NCI-H146 (cell line): ENCODE data around the gene JUN.

Experiments
- DNase-seq: peaks from one replicate; lab custom pipeline; 2025; lab: John Stamatoyannopoulos, UW

JUN gene

DNA sequence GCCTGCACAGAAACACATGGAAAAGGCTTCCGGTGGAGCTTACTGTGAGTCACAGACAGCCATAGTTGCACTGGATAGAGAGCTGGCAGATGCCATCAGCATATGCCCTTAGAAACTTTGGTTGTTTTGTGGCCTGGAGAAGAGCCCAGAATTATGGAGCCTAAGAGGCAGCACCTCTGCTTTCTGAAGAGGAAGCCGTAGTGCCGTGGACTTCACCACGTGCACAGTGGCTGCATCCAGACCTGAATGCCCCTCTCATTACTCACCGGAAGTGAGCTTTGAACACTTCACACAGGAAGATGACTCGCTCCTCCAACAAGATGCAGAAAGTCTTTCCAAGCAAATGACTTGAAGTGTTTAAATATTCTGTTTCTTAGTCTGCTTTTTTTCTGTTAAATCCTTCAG is 28.4 kb downstream of the JUN start:
- no peak for DNase-seq

DNA sequence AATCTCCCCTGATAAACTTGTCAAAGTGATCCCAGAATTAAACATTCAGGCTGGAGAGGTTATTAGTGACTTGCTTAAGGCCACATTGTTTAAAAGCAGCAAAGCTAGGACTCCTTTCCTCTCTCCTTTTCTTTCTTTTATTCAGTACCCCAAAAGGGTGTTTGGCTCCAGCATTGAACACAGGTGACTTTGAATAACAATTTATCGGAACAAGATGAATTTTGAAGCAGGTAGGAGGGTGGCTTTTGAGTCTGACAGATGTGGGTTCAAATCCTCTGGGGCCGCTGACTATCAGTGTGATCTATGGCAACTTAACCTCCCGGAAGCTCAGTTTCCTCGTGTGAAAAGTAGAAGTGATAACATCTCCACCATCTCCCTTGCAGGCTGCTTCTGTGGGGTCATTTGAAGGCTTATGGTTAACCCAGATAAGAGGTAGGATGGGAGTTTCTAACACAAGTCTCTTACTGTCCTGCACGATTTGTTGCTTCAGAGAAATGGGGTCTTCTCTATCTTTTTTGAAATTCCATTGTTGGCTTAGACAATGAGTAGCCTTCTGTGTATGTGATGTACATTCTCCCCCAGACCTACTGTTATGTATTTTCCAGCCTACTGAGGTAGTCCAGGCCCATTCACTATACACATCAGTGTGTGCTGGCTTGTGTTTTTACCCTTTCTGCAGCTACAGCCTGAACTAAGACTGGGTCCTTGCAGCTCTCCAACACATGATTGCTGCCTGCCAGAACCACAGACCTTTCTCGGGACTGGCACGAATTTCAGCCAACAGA is 29.0 kb downstream of the JUN start:
- no peak for DNase-seq

DNA sequence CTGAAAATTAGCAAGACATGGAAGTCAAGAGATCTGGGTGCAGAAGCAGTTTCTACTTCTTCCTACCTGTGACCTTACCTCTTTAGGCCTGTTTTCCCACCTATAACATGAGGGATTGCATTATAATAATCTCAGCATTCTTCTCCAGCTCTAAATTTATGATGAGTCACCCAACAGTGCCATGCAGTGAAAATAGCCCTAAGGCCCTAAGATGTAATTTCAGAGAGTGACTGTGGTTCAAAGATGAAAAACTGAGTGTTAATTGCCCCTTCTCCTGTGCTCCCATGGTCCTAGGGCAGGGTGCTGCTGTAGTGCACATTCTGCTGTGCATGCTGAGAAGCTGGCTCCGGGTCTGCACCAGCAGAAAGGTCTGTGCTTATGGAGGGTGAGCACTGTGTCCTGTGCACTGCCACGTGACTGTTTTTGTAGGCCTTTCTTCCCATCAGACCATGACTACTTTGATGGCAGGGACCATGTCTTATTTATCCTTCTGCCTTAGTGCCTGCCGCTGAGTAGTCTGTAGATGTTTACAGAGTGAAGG is 29.7 kb downstream of the JUN start:
- no peak for DNase-seq

DNA sequence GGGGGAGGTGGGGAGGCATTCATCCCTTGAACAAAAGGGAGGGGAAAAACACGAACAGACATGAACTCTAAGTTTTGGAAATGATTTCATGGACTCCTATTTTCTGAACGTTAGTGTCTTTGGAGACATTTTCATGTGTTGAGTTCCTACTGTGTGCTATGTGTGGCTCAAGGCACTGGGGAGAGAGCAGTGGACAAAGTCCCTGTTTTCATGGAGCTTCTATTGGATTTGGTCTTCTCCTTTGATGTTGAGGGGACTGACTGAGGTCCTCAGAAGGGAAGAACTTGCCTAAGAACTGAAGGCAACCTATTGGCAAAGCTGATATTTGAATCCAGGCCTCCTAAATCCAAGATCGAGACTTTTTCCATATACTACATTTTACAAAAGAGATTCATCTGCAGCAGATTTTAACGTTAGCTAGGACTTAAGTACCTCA is 30.4 kb downstream of the JUN start:
- DNase-seq = no peak

DNA sequence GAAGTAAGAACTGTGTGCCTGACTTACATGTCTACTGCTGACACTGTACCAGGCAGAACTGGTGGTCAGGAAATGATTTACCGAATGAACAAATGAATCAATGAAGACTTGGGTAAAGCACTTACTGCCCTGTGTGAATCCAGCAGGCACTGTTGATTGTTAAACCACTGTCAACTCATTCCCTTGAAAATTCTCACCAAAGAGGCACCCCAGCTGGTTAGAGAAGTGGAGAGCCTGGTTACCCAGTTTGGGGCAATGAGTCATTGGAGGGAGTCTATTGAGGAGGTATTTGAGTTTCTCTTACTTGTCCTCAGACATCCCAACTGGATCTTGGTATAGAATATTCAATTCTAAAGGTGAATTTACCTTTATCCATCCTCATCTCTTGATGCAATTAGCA is 34.2 kb downstream of the JUN start:
- no peak for DNase-seq

DNA sequence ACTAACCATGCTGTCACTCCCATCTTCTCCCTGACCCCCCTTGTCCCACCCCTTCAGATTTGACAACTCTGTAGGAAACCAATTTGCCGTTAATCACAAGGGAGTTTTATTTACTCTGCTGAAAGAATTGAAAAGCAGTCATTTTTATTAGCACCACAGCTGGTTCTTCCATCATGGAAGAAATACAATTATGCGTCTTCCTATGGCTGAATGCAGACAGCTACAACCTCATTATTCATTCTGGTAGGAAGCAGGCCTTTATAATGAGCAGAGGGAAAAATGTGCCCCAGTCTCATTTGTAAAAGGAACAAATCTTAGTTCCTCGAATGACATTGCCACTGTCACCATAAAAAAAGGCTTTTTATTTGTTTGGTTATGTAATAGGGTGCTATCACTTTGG is 35.2 kb downstream of the JUN start:
- DNase-seq = peak; percentile 87

DNA sequence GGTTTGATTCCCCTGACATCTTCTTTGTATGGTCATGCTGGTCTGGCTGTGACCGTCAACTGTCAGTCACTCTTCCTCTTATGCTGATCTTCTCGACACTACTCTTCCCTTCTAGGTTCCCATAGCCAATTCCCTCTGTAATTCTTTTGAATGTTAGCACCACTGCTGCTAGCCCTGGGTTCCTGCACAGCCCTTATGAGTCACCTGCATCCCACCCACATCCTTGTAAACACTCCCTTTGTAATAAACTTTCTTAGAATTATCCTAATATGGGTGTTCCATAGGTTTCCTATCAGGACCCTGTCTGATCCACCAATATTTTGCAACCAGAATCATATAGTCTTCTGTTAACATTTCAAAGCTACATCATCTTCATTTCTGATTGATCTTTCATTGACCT is 37.1 kb downstream of the JUN start:
- no peak for DNase-seq

DNA sequence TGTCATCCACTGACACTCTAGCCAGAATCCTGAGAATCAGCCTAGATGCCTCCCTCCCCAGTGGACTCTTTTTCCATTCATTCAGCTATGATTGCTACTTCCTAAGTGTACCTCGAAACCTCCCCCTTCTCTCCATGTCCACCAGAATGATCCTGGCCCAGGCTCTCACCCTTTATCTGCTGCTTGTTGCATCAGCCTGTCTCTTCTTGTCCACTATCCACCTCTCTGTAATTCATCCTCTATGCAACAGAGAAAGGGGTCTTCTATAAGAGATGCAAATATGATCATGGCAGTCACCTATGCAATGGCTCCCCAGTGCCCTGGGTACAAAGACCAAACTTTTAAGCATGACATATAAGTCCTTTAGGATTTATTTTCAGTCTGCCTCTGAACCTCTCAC is 37.7 kb downstream of the JUN start:
- DNase-seq = no peak

DNA sequence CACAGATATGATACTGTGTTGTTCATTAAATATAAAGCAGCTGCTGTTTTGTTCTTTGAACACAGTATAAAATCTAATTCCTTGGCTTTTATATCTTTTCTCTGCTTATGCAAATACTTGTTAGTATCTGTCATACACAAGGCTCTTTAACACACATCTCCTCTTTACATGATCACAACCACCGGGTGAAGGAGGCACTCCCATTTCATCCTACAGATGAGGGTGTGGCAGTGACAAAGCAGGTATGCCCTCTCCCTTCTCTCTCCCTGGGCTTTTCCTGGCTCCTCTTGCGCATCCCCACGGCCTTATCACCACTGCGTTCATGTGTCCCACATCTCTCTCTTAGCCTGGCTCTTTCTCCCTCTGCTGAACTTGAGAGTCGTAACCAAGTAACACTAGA is 38.2 kb downstream of the JUN start:
- DNase-seq = no peak

DNA sequence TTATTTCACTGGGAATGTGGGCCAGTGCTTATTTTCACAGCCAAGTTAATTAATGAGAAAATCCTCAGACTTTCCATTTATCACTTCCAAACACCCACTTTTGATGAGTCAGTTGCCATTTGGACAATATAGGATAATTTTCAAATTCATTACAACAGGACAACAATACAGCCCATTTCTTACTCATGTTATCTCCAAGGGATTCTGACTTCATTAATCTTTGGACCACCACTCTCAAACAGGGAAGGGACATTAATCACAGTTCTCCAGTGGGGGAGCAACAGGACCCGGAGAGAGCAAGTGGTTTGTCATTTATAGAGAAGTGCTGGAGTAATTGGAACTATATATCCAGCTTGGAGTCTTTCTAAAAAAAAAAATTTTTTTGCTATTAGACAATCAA is 38.7 kb downstream of the JUN start:
- DNase-seq = no peak

DNA sequence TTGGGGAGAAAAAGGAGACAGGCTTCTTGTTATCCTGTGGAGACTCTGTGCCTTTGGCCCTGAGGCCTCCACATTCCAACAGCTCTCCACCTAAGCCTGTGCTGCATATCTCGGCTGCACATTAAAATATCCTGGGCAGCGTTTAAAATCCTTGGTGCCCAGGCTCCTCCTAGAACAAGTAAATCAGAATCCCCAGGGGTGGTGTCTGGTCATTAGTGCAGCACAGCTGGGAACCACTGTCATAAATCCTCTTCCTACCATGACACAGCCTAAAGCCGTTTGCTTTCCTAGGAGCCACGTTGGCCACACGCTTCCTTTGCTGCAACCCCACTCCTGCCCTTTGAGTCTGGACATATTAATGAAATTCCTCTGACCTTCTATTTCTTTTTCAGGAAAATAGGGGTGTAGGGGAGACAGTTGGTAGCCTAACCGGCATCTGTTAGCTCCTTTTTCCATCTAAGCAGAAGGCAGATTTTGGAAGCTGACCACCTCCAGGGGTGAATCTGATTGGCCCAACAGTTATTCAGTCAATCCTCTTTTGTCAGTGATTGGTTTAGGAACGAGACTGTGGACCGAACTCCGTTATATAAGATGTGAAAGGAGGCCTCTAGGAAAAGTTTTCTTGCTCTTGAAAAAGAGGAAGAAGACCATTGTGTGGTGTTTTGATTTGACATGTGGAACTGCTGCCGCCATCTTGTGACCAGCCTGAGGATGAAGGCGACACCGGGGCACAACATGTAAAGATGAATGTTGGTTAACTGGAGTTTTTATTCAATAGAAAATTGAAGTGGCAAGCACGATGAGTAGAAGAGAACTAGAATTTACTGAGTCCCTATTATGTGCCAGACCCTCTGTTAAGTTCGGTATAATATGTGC is 41.9 kb downstream of the JUN start:
- DNase-seq = peak; percentile 42

DNA sequence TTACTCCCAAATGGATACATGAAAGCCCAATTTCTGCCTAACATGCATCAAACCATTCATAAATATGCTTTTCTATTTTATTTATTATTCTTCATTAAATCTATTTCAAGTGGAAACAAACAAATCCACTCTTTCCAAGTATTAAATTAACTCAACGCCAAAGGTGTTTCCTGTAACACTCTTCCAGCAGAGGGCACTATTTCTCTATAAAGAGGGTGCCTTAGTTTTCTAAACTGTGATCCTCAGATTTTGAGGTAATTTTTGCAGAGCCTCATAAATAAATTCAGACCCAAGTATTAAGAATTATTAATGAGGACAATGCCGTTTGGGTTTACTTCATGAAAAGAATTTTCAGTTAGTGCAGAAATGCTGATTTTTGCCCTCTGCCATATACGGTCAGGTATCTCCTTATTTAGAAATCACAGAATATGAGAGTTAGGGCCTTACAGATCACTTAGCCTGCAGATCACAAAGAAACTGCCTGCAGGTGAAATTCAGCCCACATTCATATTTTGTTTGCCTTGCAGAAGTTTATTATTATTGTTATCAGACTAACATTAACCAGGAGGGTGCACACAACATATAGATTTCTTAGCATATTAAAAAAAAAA is 43.9 kb downstream of the JUN start:
- DNase-seq = peak; percentile 65

DNA sequence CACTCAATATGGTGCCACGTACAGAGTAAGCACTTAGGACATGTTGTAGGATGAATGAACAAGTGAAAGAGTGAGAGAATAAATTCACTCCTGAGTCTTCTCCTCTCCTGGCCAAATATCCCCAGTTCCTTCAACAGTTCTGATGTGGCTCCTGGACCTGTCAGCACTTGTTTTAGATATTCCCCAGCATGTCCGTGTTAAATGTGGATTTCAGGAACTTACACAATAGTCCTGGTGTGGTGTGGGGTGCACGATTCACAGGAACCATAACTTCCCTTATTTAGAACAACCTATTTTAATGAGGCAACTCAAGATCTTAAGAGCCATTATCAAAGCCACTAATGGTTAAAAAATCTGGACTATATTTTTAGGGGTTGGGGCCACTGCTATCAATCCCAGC is 45.0 kb downstream of the JUN start:
- no peak for DNase-seq

DNA sequence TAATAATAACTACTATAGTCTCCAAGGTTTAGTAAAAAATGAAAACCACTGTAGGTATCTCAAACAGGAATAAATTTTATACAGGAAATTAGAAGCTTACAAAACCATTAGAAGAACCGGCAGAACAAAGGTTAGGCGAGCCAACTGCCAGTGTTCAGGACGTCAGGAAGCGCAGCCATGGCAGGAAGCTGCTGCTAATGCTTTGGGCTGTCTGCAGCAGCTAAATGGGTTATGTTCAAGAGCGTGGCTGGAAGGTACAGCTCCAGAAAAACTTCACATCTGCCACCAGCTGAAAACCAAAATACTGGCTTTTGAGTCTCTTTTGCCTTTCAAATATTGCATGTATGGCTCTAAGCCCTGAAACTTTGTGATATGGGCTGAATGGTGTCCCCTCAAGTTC is 48.3 kb downstream of the JUN start:
- no peak for DNase-seq

DNA sequence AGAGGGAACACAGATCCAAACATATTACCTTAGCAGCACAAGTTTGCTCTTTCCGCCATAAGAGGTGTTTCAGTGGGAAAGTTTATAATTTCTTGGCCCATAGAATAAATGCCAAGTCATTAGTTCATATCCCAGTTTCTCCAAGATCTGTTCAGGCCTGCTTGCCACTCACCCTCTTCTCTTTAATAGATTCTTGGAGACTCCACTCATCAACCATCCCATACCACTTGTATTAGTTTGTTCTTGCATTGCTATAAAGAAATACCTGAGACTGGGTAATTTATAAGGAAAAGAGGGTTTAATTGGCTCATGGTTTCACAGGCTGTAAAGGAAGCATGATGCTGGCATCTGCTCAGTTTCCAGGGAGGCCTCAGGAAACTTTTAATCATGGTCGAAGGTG is 49.2 kb downstream of the JUN start:
- DNase-seq = no peak

DNA sequence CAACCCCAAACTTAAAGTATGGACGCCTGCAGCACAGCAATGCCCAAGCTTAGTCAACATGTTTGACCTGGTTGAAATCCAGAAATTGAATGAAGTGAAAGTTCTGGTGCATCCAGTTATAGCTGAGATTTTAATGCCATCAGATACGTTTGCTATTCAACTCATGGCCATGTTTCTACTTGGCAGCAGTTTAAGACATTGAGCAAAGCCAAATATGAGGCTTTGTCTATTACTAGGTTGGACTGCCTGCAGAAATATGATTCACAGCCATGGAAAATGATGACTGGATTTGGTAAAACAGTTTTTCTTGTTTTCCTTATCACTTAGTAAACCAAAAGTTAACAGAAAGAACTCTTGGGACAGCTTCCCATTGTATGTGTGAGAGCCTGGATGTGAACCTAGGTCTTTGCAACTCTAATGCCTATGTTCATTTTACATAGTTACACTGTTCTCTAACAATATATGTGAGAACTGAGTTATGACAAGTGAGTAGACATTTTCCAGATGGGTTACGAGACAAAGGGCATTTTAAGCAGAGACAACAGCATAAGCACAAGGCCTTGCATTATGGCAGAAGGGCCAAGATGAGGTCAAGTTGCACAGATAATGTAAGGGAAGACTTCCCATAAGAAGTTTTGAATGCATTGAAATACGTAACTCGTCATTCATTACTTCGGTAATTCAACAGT is 51.6 kb downstream of the JUN start:
- no peak for DNase-seq
